Measurements from ENCODE around the gene ARL2. TPM values are rescaled to one million over a fixed set of nuclear protein-coding genes. Genes with fewer than 3 reads are reported as not detected.

Gene ARL2
- polyA plus RNA-seq, 3 donors: 34.3 to 40.4 (median 34.4) TPM

DNA sequence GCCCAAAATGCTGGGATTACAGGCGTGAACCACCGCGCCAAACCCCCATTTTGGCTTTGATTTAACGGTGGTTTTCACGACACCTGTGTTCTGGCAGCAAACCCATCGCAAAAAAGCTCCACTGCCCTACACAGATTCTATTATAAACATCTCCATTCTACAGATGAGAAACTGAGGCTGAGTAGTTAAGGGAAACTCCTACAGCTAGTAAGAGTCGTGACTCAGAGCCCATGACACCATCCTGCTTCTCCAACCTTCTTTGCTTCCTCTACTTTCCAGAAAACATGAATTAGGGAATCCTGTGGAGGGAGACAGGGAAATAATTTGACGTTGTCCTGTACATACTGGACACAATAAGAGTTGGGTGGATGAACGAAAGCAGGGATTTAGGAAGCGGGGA lies 12.8 kb downstream of the ARL2 start:
- Histone ChIP-seq H4K20me1 (ENCODE audit: insufficient read depth, low read length) (peaks cover under 1% of the 10 kb centered on the region), H3K9me3 (replicated peaks in 1 of 2; ENCODE audit: control insufficient read depth in 1 of 2, insufficient read depth in 1 of 2, low read length in 2 of 2) (no peaks in the 10 kb centered on the region), H2AFZ (ENCODE audit: insufficient read depth, low read depth, low read length, poor library complexity, severe bottlenecking) (peak overlapping the region; percentile 83), H3K4me1 (ENCODE audit: control insufficient read depth in 1 of 2, insufficient read depth in 2 of 2, low read length in 2 of 2) (peaks cover 14 to 26% of the 10 kb centered on the region in 2 donors), H3K4me3 (replicated peaks in 1 of 3; ENCODE audit: low read depth in 2 of 3, low read length in 3 of 3) (peak overlapping the region in 1 of 3 experiments; percentile 78), H3K27ac (ENCODE audit: low read depth in 1 of 2, low read length in 2 of 2) (peak overlapping the region in 1 of 2 donors; percentile 78), H3K36me3 (replicated peaks in 1 of 2; ENCODE audit: control insufficient read depth in 1 of 2, insufficient read depth in 2 of 2, low read length in 2 of 2) (peaks cover 4 to 14% of the 10 kb centered on the region in 2 donors), H3K4me2 (replicated peaks; ENCODE audit: extremely low read depth, low read length, poor library complexity, severe bottlenecking) (peak overlapping the region; percentile 83), H3K9ac (ENCODE audit: insufficient read depth, low read length, poor library complexity, severe bottlenecking) (no peak overlapping the region), H3K79me2 (ENCODE audit: insufficient read depth, low read length) (peaks cover 7% of the 10 kb centered on the region), H3K27me3 (ENCODE audit: control insufficient read depth in 2 of 2, insufficient read depth in 2 of 2, low read length in 2 of 2) (no peaks in the 10 kb centered on the region)
- peaks cover 0 to 1% (median 0%) of the 10 kb centered on the region in 3 donors for H3K27me3 Mint-ChIP-seq (ENCODE audit: low read depth in 3 of 3)
- H3K4me3 Mint-ChIP-seq: peak overlapping the region; percentile 78 to 82
- peak in 2 of 3 donors; percentile 40 to 75 for DNase-seq
- WGBS (ENCODE audit: insufficient coverage): 90% methylated on average over 6 of the region's 10 CpGs
- H3K4me1 Mint-ChIP-seq: peaks cover 31% of the 10 kb centered on the region
- TF ChIP-seq, protein P1, sequence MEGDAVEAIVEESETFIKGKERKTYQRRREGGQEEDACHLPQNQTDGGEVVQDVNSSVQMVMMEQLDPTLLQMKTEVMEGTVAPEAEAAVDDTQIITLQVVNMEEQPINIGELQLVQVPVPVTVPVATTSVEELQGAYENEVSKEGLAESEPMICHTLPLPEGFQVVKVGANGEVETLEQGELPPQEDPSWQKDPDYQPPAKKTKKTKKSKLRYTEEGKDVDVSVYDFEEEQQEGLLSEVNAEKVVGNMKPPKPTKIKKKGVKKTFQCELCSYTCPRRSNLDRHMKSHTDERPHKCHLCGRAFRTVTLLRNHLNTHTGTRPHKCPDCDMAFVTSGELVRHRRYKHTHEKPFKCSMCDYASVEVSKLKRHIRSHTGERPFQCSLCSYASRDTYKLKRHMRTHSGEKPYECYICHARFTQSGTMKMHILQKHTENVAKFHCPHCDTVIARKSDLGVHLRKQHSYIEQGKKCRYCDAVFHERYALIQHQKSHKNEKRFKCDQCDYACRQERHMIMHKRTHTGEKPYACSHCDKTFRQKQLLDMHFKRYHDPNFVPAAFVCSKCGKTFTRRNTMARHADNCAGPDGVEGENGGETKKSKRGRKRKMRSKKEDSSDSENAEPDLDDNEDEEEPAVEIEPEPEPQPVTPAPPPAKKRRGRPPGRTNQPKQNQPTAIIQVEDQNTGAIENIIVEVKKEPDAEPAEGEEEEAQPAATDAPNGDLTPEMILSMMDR (IDR thresholded peaks at IDR 0.05): no peak
- peak overlapping the region in 5 of 7 donors; percentile 71 to 95 (median 88) for H3K27ac Mint-ChIP-seq
- peaks cover 0 to 4% (median 0%) of the 10 kb centered on the region in 7 donors for H3K9me3 Mint-ChIP-seq
- peaks cover 12 to 16% of the 10 kb centered on the region in 2 donors for H3K36me3 Mint-ChIP-seq
- intact Hi-C loops (cut with micrococcal nuclease): loop anchor here (5.0 to 10.0 kb wide), 3 partner anchors 55 to 548 kb away; partner anchors contain the start of genes ATG2A (in 2 of the 2), CDCA5 (in 1 of the 2), EHBP1L1 (in 1 of the 2) and FAM89B (in 1 of the 2)

DNA sequence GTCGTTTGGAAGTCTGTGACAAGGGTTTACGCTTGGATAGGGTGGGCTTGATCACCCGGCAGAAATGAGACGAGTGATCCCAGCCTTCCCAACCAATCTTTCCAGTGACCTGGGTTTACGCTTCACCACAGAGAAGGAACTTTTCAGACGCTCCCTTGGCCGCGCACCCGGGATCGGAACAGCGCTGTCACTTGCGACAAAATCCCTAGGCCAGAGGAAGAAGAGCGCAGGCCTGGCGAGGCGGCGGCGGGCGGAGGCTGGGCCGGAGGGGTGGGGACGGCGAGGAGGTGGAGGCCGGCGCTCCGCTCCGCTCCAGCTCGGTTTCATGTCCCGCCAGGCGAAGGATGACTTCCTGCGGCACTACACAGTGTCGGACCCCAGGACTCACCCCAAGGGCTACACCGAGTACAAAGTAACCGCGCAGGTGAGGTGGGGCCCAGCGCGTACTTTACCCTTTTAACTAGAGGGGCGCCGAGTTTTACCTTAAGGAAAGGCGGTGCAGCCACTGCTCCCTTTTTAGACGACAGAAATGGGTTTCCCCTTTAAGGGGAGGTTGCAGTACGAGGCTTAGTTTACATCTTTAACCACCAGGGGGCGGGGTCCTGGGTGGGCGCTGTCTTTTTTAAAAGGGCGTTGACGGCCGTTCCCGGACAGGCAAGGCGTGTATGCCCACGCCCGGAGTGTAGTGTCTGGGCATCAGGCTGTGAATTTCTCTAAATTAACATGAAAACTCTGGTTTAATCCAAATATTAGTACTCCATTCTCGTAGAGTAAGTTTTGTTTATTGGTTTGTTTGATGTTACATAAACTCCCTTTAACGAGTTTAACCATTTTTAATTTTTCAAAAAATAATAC lies 13.5 kb downstream of the ARL2 start, which contains the start of gene SNX15:
TSS of gene SNX15 (plus strand) at position 227 of the 855 bp plus-strand sequence. CDS start at position 326, 99 bp downstream.
- intact Hi-C loops (cut with micrococcal nuclease): loop anchor here (5.0 to 10.0 kb wide), 3 partner anchors 55 to 547 kb away; partner anchors contain the start of genes ATG2A (in 2 of the 2), CDCA5 (in 1 of the 2), EHBP1L1 (in 1 of the 2) and FAM89B (in 1 of the 2)
- TF ChIP-seq, protein P1 (IDR thresholded peaks at IDR 0.05): peak; percentile 90
- Histone ChIP-seq H3K4me2 (replicated peaks; ENCODE audit: extremely low read depth, low read length, poor library complexity, severe bottlenecking) (peak within 1 kb of the TSS; percentile 83), H3K4me1 (ENCODE audit: control insufficient read depth in 1 of 2, insufficient read depth in 2 of 2, low read length in 2 of 2) (peaks cover 14 to 20% of the 10 kb centered on the region in 2 donors), H3K27ac (ENCODE audit: low read depth in 1 of 2, low read length in 2 of 2) (peak within 1 kb of the TSS; percentile 63 to 78), H3K79me2 (ENCODE audit: insufficient read depth, low read length) (peaks cover 7% of the 10 kb centered on the region), H3K9ac (ENCODE audit: insufficient read depth, low read length, poor library complexity, severe bottlenecking) (peak within 1 kb of the TSS; percentile 52), H2AFZ (ENCODE audit: insufficient read depth, low read depth, low read length, poor library complexity, severe bottlenecking) (peak within 1 kb of the TSS; percentile 83), H3K27me3 (ENCODE audit: control insufficient read depth in 2 of 2, insufficient read depth in 2 of 2, low read length in 2 of 2) (no peaks in the 10 kb centered on the region), H3K4me3 (replicated peaks in 1 of 3; ENCODE audit: low read depth in 2 of 3, low read length in 3 of 3) (peak within 1 kb of the TSS; percentile 45 to 78 (median 66)), H3K36me3 (replicated peaks in 1 of 2; ENCODE audit: control insufficient read depth in 1 of 2, insufficient read depth in 2 of 2, low read length in 2 of 2) (peaks cover 7 to 16% of the 10 kb centered on the region in 2 donors), H3K9me3 (replicated peaks in 1 of 2; ENCODE audit: control insufficient read depth in 1 of 2, insufficient read depth in 1 of 2, low read length in 2 of 2) (no peaks in the 10 kb centered on the region), H4K20me1 (ENCODE audit: insufficient read depth, low read length) (peaks cover 4% of the 10 kb centered on the region)
- Mint-ChIP-seq H3K9me3 (peaks cover 0 to 3% (median 0%) of the 10 kb centered on the region in 7 donors), H3K36me3 (peaks cover 12 to 16% of the 10 kb centered on the region in 2 donors), H3K27me3 (ENCODE audit: low read depth in 3 of 3) (peaks cover 0 to 1% (median 0%) of the 10 kb centered on the region in 3 donors), H3K4me3 (peak within 1 kb of the TSS; percentile 78 to 83), H3K4me1 (peaks cover 25% of the 10 kb centered on the region), H3K27ac (peak within 1 kb of the TSS; percentile 71 to 95 (median 90))
- WGBS (ENCODE audit: insufficient coverage): under 1% methylated on average over 32 of the region's 51 CpGs
- peak; percentile 87 to 93 (median 88) for DNase-seq
